Left lung (tissue), 10 donors: Measurements from ENCODE around the gene GLTP. TPM values are rescaled to one million over a fixed set of nuclear protein-coding genes. Genes with fewer than 3 reads are reported as not detected.
"Not testable (repeated sequence)": the region's sequence is repeated elsewhere in the genome, so short reads cannot be mapped to it uniquely, and the experiment has no call there.

Experiments
- ATAC-seq: fragments of 200-7000 bp; cut with Tn5 transposase; one replicate; pipeline ENCODE4 v1.9.1; 2020; ENCODE audit warnings: moderate library complexity
- DNase-seq, 4 donors: peaks; one replicate each; pipeline ENCODE4 v3.0.0-alpha.2; 2013 to 2020
- H3K27ac ChIP-seq, 2 donors: fragments of 200-600 bp; sonication (generic) in 1 of 2; one replicate each; pipeline versions ENCODE4 v1.5.0 to v1.8.0; 2020 to 2021
- H3K27me3 ChIP-seq, 2 donors: fragments of 200-600 bp; sonication (generic) in 1 of 2; one replicate each; pipeline versions ENCODE4 v1.5.0 to v1.8.0; 2020 to 2021
- H3K36me3 ChIP-seq, 2 donors: fragments of 200-600 bp; sonication (generic) in 1 of 2; one replicate each; pipeline versions ENCODE4 v1.5.0 to v1.8.0; 2020 to 2021
- H3K4me1 ChIP-seq, 2 donors: fragments of 200-600 bp; one replicate each; pipeline ENCODE4 v1.8.0; 2021
- H3K4me3 ChIP-seq, 2 donors: fragments of 200-600 bp; sonication (generic) in 1 of 2; one replicate each; pipeline versions ENCODE4 v1.5.0 to v1.8.0; 2020 to 2021; ENCODE audit warnings: mild to moderate bottlenecking in 1 of 2
- H3K9me3 ChIP-seq, 2 donors: fragments of 200-600 bp; sonication (generic) in 1 of 2; one replicate each; pipeline versions ENCODE4 v1.5.0 to v1.8.0; 2020 to 2021
- CTCF ChIP-seq, 2 donors: fragments of 200-600 bp; sonication (generic) in 1 of 2; IDR thresholded peaks; one replicate each; pipeline versions ENCODE4 v1.5.0 to v1.8.0; 2021; ENCODE audit warnings: antibody characterized with exemption in 2 of 2
- intact Hi-C, 2 donors: fragments of 100-400 bp; cut with DNase I; formaldehyde crosslinking; loops; one replicate each; pipeline versions ENCODE4 v1.11.2 to v1.14.2; 2022
- polyA plus RNA-seq, 6 donors: library from polyadenylated mRNA; unstranded; fragments of 120-200 nt; gene quantifications; one replicate each; pipeline ENCODE4 v1.2.1, GENCODE V29; 2013; ENCODE audit not compliant: insufficient read length in 6 of 6
- total RNA-seq, 2 donors: library from RNA; stranded (reverse); fragmentation: NEBNext Ultra II Directional; extraction: Animal tissue kit (Norgen Biotek cat#: 25700); gene quantifications; one replicate each; pipeline ENCODE4 v1.2.1, GENCODE V29; 2021
- donor health status: DM: no; HTN: yes; CAD: no.
- donor health status: DM: no; HTN: no; CAD: no.

Gene GLTP
- total and polyA plus RNA-seq, 8 donors: 30.1 to 43.3 (median 32.5) TPM

GRCh38 chr12:109896188-109896587 lies 15.8 kb upstream of the GLTP start:
- Histone ChIP-seq H3K4me1 (peaks cover 8 to 15% of the 10 kb centered on the region in 2 donors), H3K9me3 (no peaks in the 10 kb centered on the region), H3K27me3 (no peaks in the 10 kb centered on the region), H3K36me3 (no peaks in the 10 kb centered on the region), H3K4me3 (no peak overlapping the region), H3K27ac (no peak overlapping the region)
- ATAC-seq (no peak), DNase-seq (no peak)
- intact Hi-C loops: no loop called here
- TF ChIP-seq CTCF (IDR thresholded peaks at IDR 0.05): no peak

- ATAC-seq (no peak), DNase-seq (no peak)
- no peaks in the 10 kb centered on the region for H3K27me3 ChIP-seq
- H3K27ac ChIP-seq: no peak overlapping the region
- TF ChIP-seq CTCF (IDR thresholded peaks at IDR 0.05): no peak
- no peak overlapping the region for H3K4me3 ChIP-seq
- H3K9me3 ChIP-seq: no peaks in the 10 kb centered on the region
- no peaks in the 10 kb centered on the region for H3K36me3 ChIP-seq
- intact Hi-C loops: no loop called here
- H3K4me1 ChIP-seq: peaks cover 5 to 7% of the 10 kb centered on the region in 2 donors
Observed at GRCh38 chr12:109894939-109895338, 14.6 kb upstream of the GLTP start.

GRCh38 chr12:109893261-109893995 lies 13.1 kb upstream of the GLTP start:
- no peak overlapping the region for H3K4me3 ChIP-seq
- TF ChIP-seq CTCF (IDR thresholded peaks at IDR 0.05): no peak
- H3K4me1 ChIP-seq: peaks cover 0 to 15% of the 10 kb centered on the region in 2 donors
- intact Hi-C loops: no loop called here
- H3K36me3 ChIP-seq: no peaks in the 10 kb centered on the region
- H3K27me3 ChIP-seq: no peaks in the 10 kb centered on the region
- ATAC-seq (peak; percentile 37), DNase-seq (peak in 1 of 4 donors; percentile 49)
- H3K9me3 ChIP-seq: no peaks in the 10 kb centered on the region
- H3K27ac ChIP-seq: no peak overlapping the region

- no peak for ATAC-seq
- H3K9me3 ChIP-seq: no peaks in the 10 kb centered on the region
- no peak for TF ChIP-seq CTCF (IDR thresholded peaks at IDR 0.05)
- H3K36me3 ChIP-seq: no peaks in the 10 kb centered on the region
- no peaks in the 10 kb centered on the region for H3K27me3 ChIP-seq
- DNase-seq: no peak
- no peak overlapping the region for H3K27ac ChIP-seq
- no peak overlapping the region for H3K4me3 ChIP-seq
- intact Hi-C loops: no loop called here
- peaks cover 0 to 21% of the 10 kb centered on the region in 2 donors for H3K4me1 ChIP-seq
Observed at GRCh38 chr12:109892748-109893147, 12.4 kb upstream of the GLTP start.

- DNase-seq (no peak), ATAC-seq (no peak)
- no peaks in the 10 kb centered on the region for H3K36me3 ChIP-seq
- no peak overlapping the region for H3K27ac ChIP-seq
- H3K9me3 ChIP-seq: no peaks in the 10 kb centered on the region
- no peaks in the 10 kb centered on the region for H3K27me3 ChIP-seq
- peaks cover 0 to 26% of the 10 kb centered on the region in 2 donors for H3K4me1 ChIP-seq
- H3K4me3 ChIP-seq: no peak overlapping the region
- intact Hi-C loops: no loop called here
- no peak for TF ChIP-seq CTCF (IDR thresholded peaks at IDR 0.05)
Observed at GRCh38 chr12:109892165-109892715, 11.9 kb upstream of the GLTP start.

GRCh38 chr12:109891731-109892130 lies 11.4 kb upstream of the GLTP start:
- H3K4me3 ChIP-seq, H3K27ac ChIP-seq, H3K9me3 ChIP-seq, H3K36me3 ChIP-seq, DNase-seq, intact Hi-C loops, H3K27me3 ChIP-seq, ATAC-seq: not testable (repeated sequence)
- H3K4me1 ChIP-seq: peaks cover 0 to 29% of the 10 kb centered on the region in 2 donors
